ENCODE measurements around the gene TTC24. TPM values are rescaled to one million over a fixed set of nuclear protein-coding genes. Genes with fewer than 3 reads are reported as not detected.
A peak's percentile ranks its signal among the peaks of the same experiment; 100 is the strongest.

The TTC24 gene
- total RNA-seq (not detected), polyA plus RNA-seq (not detected)

DNA sequence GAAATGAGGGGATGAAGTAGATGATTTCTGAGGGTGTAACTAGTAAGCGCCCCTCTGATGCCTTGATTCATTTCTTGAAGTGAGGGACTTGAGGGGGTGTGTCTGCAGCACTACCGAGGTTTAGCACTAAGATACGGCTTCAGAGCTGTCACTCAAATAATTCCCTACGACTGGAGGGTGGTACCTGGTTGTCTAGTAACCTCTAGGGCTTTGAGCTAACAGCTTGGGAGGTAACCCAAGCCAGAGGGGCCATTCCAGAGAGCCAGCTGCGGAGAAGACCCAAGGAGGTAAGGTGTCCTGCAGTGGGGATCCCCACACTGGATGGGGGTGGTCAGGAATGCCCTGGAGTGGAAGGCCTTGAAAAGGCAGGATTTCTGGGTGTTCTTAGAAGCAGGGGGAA is at the start of gene TTC24:
Gene TTC24, plus strand, starts transcription at position 252 of the 400 bp plus-strand sequence. CDS start 1,642 bp downstream, outside the sequence.
- 63 to 66% methylated on average over 5 of the region's 5 CpGs for WGBS, 2 donors
- no peaks in the 10 kb centered on the region for H3K4me1 ChIP-seq

DNA sequence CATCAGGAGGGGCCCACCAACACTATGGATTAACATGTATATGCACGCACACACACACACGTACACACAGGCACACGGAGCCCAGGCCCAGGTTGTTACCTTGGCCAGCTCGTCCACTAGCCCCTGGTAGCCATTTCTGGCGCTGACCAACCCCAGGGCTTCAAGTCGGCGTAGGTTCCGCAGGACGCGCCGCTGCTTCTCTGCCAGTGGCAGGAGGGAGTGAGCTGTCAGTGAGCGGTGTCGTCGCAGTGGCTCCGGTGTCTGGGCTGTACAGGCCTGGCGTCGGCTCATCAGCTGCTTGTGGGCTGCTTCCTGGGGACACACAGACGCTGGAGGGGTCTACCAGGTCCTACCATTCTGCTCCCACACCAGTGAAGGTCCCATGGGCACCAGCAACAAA is 49.5 kb upstream of the TTC24 start:
- FAIRE-seq (no peak), DNase-seq (peak in 1 of 6 donors; percentile 44), ATAC-seq (no peak)
- TF ChIP-seq, protein P1, sequence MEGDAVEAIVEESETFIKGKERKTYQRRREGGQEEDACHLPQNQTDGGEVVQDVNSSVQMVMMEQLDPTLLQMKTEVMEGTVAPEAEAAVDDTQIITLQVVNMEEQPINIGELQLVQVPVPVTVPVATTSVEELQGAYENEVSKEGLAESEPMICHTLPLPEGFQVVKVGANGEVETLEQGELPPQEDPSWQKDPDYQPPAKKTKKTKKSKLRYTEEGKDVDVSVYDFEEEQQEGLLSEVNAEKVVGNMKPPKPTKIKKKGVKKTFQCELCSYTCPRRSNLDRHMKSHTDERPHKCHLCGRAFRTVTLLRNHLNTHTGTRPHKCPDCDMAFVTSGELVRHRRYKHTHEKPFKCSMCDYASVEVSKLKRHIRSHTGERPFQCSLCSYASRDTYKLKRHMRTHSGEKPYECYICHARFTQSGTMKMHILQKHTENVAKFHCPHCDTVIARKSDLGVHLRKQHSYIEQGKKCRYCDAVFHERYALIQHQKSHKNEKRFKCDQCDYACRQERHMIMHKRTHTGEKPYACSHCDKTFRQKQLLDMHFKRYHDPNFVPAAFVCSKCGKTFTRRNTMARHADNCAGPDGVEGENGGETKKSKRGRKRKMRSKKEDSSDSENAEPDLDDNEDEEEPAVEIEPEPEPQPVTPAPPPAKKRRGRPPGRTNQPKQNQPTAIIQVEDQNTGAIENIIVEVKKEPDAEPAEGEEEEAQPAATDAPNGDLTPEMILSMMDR (IDR thresholded peaks at IDR 0.05) = no peak
- intact Hi-C loops (cut with DNase I) = no loop called here
- no peak overlapping the region for H3K27ac ChIP-seq
- no peaks in the 10 kb centered on the region for H3K9me3 ChIP-seq
- no peaks in the 10 kb centered on the region for H3K27me3 ChIP-seq
- no peak overlapping the region for H3K4me3 ChIP-seq
- WGBS, 2 donors = 94 to 97% methylated on average over 18 of the region's 18 CpGs
- H3K36me3 ChIP-seq = no peaks in the 10 kb centered on the region
- no peaks in the 10 kb centered on the region for H3K4me1 ChIP-seq

More for the DNA sequence above, at the start of gene TTC24:
- Histone ChIP-seq H3K4me3 (no peak within 1 kb of the TSS), H3K36me3 (no peaks in the 10 kb centered on the region), H3K9me3 (no peaks in the 10 kb centered on the region), H3K27ac (no peak within 1 kb of the TSS), H3K27me3 (no peaks in the 10 kb centered on the region)
- DNase-seq (peak in 1 of 6 donors; percentile 7), ATAC-seq (no peak), FAIRE-seq (no peak)
- intact Hi-C loops (cut with DNase I) = no loop called here
- TF ChIP-seq, protein P1 (IDR thresholded peaks at IDR 0.05) = no peak

- Histone ChIP-seq H3K4me3 (no peak overlapping the region), H3K36me3 (no peaks in the 10 kb centered on the region), H3K9me3 (no peaks in the 10 kb centered on the region), H3K4me1 (no peaks in the 10 kb centered on the region), H3K27me3 (no peaks in the 10 kb centered on the region), H3K27ac (no peak overlapping the region)
- intact Hi-C loops (cut with DNase I) = no loop called here
- TF ChIP-seq, protein P1 (IDR thresholded peaks at IDR 0.05) = no peak
- no peak for DNase-seq
- WGBS, 2 donors = 84% methylated on average over 4 of the region's 4 CpGs
- ATAC-seq = no peak
- FAIRE-seq = no peak
Measured at GRCh38 chr1:156532374-156532773, 47.1 kb upstream of the TTC24 start.

GRCh38 chr1:156533568-156534220 is 45.8 kb upstream of the TTC24 start:
- DNase-seq = no peak
- H3K4me1 ChIP-seq = no peaks in the 10 kb centered on the region
- intact Hi-C loops (cut with DNase I) = no loop called here
- TF ChIP-seq, protein P1 (IDR thresholded peaks at IDR 0.05) = no peak
- WGBS, 2 donors = 84 to 90% methylated on average over 11 of the region's 11 CpGs
- H3K9me3 ChIP-seq = no peaks in the 10 kb centered on the region
- H3K27me3 ChIP-seq = no peaks in the 10 kb centered on the region
- no peak overlapping the region for H3K4me3 ChIP-seq
- no peak for ATAC-seq
- no peak overlapping the region for H3K27ac ChIP-seq
- no peaks in the 10 kb centered on the region for H3K36me3 ChIP-seq
- no peak for FAIRE-seq

DNA sequence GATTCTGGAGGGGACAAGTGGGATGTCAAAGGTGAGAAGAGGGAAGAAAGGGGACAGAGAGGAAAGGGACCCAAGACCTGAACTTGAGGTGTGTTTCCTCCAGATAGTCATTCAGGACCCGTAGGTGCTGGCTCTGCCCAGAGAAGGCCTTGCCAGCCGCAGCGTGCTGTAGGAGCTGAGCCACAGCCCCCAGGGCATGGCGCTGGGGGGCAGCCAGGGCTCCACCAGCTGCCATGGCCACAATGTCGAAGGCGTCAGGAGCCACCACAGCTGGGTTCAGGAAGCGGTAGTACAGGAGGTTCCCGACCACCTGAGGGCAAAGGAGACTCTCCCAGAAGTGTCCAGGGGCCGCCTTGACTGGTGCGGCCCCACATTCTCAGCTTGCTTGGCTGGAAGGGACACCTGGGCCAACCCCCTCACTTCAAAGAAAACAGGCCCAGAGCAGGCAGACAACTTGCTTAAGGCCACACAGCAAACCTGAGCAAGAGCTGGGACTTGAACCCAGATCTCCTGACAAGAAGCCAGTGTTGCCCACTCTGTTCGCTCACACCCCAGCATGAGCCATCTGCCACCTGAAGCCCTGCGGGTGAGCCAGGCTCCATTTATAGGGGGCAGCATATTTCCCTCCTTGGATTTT is 45.0 kb upstream of the TTC24 start:
- H3K27me3 ChIP-seq = no peaks in the 10 kb centered on the region
- ATAC-seq (no peak), FAIRE-seq (no peak), DNase-seq (no peak)
- no peaks in the 10 kb centered on the region for H3K36me3 ChIP-seq
- TF ChIP-seq, protein P1 (IDR thresholded peaks at IDR 0.05) = no peak
- H3K4me3 ChIP-seq = no peak overlapping the region
- no peaks in the 10 kb centered on the region for H3K4me1 ChIP-seq
- H3K9me3 ChIP-seq = no peaks in the 10 kb centered on the region
- 92 to 95% methylated on average over 12 of the region's 12 CpGs for WGBS, 2 donors
- H3K27ac ChIP-seq = no peak overlapping the region
- intact Hi-C loops (cut with DNase I) = no loop called here

All from pancreas (tissue), 10 donors.